Spleen (tissue), 11 donors: ENCODE data around the gene ARGFX. TPM values are rescaled to one million over a fixed set of nuclear protein-coding genes. Genes with fewer than 3 reads are reported as not detected.
A peak's percentile ranks its signal among the peaks of the same experiment; 100 is the strongest.

Source experiments
- DNase-seq: peaks from one replicate; pipeline ENCODE4 v3.0.0-alpha.2; 2020
- H3K27ac ChIP-seq, 8 donors: fragments of 200-600 bp; sonication (generic) in 7 of 8; 1 replicate in 4 of 8; 2 replicates in 4 of 8; pipeline versions ENCODE4 v1.5.0 to v1.8.0; 2016 to 2021; ENCODE audit warnings: inconsistent platforms in 4 of 8, mild to moderate bottlenecking in 4 of 8, moderate library complexity in 1 of 8
- H3K27me3 ChIP-seq, 7 donors: fragments of 200-600 bp; sonication (generic) in 6 of 7; replicated peaks in 1 of 7; 1 replicate in 4 of 7; 2 replicates in 3 of 7; pipeline versions ENCODE4 v1.5.0 to v1.8.0; 2016 to 2021; ENCODE audit warnings: inconsistent platforms in 3 of 7, mild to moderate bottlenecking in 1 of 7
- H3K36me3 ChIP-seq, 6 donors: fragments of 200-600 bp; sonication (generic) in 5 of 6; 1 replicate in 4 of 6; 2 replicates in 2 of 6; pipeline versions ENCODE4 v1.5.0 to v1.8.0; 2016 to 2021; ENCODE audit warnings: inconsistent platforms in 2 of 6
- H3K4me1 ChIP-seq, 6 donors: fragments of 200-600 bp; sonication (generic) in 5 of 6; 1 replicate in 3 of 6; 2 replicates in 3 of 6; pipeline versions ENCODE4 v1.5.0 to v1.8.0; 2016 to 2021; ENCODE audit warnings: inconsistent platforms in 3 of 6
- H3K4me3 ChIP-seq, 8 donors: fragments of 200-600 bp; sonication (generic) in 7 of 8; 1 replicate in 4 of 8; 2 replicates in 4 of 8; pipeline versions ENCODE4 v1.5.0 to v1.8.0; 2016 to 2021; ENCODE audit warnings: inconsistent platforms in 4 of 8, mild to moderate bottlenecking in 4 of 8, moderate library complexity in 2 of 8
- H3K9me3 ChIP-seq, 8 donors: fragments of 200-600 bp; sonication (generic) in 7 of 8; 1 replicate in 4 of 8; 2 replicates in 4 of 8; pipeline versions ENCODE4 v1.5.0 to v1.8.0; 2016 to 2021; ENCODE audit warnings: inconsistent platforms in 4 of 8
- CTCF ChIP-seq, 11 experiments: fragments of 200-600 bp in 7 of 11; fragments of 450-650 bp in 4 of 11; sonication (generic) in 4 of 11; IDR thresholded peaks in 8 of 11; conservative IDR thresholded peaks in 3 of 11; 1 replicate in 7 of 11; 2 replicates in 4 of 11; pipeline versions ENCODE4 v1.4.0 to v1.8.0; 2016 to 2021; ENCODE audit warnings: antibody characterized with exemption in 11 of 11, inconsistent platforms in 4 of 11, mild to moderate bottlenecking in 1 of 11
- POLR2A ChIP-seq, 3 donors: fragments of 450-650 bp; IDR thresholded peaks; one replicate each; pipeline ENCODE4 v1.5.1; 2017; ENCODE audit warnings: antibody characterized with exemption in 3 of 3, mild to moderate bottlenecking in 1 of 3
- POLR2AphosphoS5 ChIP-seq, 3 donors: sonication (generic); formaldehyde crosslinking; IDR thresholded peaks; one replicate each; pipeline ENCODE4 v1.5.1; 2017; ENCODE audit warnings: antibody characterized with exemption in 3 of 3
- WGBS, 5 donors: extraction: QIAGEN DNeasy Blood & Tissue Kit in 3 of 5; methylation state at CpG; one replicate each; pipeline versions ENCODE4 v1.1.5 to v1.1.7; 2013 to 2018; 5-methylcytosine and 5-hydroxymethylcytosine counted together
- intact Hi-C: fragments of 100-400 bp; cut with DNase I; formaldehyde crosslinking; loops from one replicate; pipeline ENCODE4 v1.15.0; 2023; ENCODE audit warnings: low total_unique reads
- polyA plus RNA-seq, 3 donors: library from polyadenylated mRNA; stranded (reverse); fragments of 200-250 nt; gene quantifications; one replicate each; pipeline ENCODE4 v1.2.1, GENCODE V29; 2013
- total RNA-seq, 7 donors: library from RNA; depleted of rRNA in 3 of 7; stranded (reverse); fragments of >200 nt in 3 of 7; fragmentation: NEBNext Ultra II Directional in 4 of 7; extraction: Animal tissue kit (Norgen Biotek cat#: 25700) in 4 of 7; gene quantifications; one replicate each; pipeline versions ENCODE4 v1.1.0 to v1.2.1, GENCODE V29; 2016 to 2021
- donor health status: healthy with polysubstance abuse.
- donor health status: DM: no; HTN: no; CAD: no; lungs with moderate emphysema.
- donor health status: DM: no; HTN: no; CAD: no.
- donor health status: Bipolar disorder and iron deficiency.
- donor health status: healthy.
- donor health status: DM: no; HTN: no; CAD: no.
- donor health status: DM: yes; HTN: yes; CAD: no.

The ARGFX gene
- total and polyA plus RNA-seq, 10 donors, result not detected

- no peaks in the 10 kb centered on the region for H3K27me3 ChIP-seq
- 48 to 74% (median 67%) methylated on average over 4 of the region's 4 CpGs for WGBS, 5 donors
- TF ChIP-seq POLR2AphosphoS5 (IDR thresholded peaks at IDR 0.05), result no peak
- TF ChIP-seq POLR2A (IDR thresholded peaks at IDR 0.05), result no peak
- TF ChIP-seq CTCF (IDR thresholded peaks at IDR 0.05 in 8 of 11, conservative IDR thresholded peaks at IDR 0.05 in 3 of 11), result no peak
- DNase-seq, result no peak
- intact Hi-C loops, result no loop called here
- peak overlapping the region in 2 of 8 donors; percentile 25 to 36 for H3K27ac ChIP-seq
- no peaks in the 10 kb centered on the region for H3K9me3 ChIP-seq
- no peaks in the 10 kb centered on the region for H3K36me3 ChIP-seq
- peaks cover 0 to 13% (median 0%) of the 10 kb centered on the region in 6 donors for H3K4me1 ChIP-seq
- H3K4me3 ChIP-seq, result peak overlapping the region in 3 of 8 donors; percentile 3 to 44 (median 14)
These were observed 15.4 kb upstream of the ARGFX start for GRCh38 chr3:121552379-121552778.

GRCh38 chr3:121552797-121553196, 15.0 kb upstream of the ARGFX start:
- Histone ChIP-seq H3K4me3 (no peak overlapping the region), H3K27ac (no peak overlapping the region), H3K4me1 (peaks cover 0 to 13% (median 0%) of the 10 kb centered on the region in 6 donors), H3K27me3 (peaks cover 0 to 3% (median 0%) of the 10 kb centered on the region in 7 donors), H3K9me3 (no peaks in the 10 kb centered on the region), H3K36me3 (no peaks in the 10 kb centered on the region)
- 87 to 95% (median 90%) methylated on average over 3 of the region's 3 CpGs for WGBS, 5 donors
- TF ChIP-seq CTCF (IDR thresholded peaks at IDR 0.05 in 8 of 11, conservative IDR thresholded peaks at IDR 0.05 in 3 of 11) (no peak), POLR2A (IDR thresholded peaks at IDR 0.05) (no peak), POLR2AphosphoS5 (IDR thresholded peaks at IDR 0.05) (no peak)
- DNase-seq, result no peak
- intact Hi-C loops, result no loop called here

GRCh38 chr3:121557426-121557934, 10.3 kb upstream of the ARGFX start:
- no peaks in the 10 kb centered on the region for H3K9me3 ChIP-seq
- WGBS, 5 donors, result 85 to 98% (median 96%) methylated on average over 5 of the region's 5 CpGs
- H3K36me3 ChIP-seq, result no peaks in the 10 kb centered on the region
- TF ChIP-seq CTCF (IDR thresholded peaks at IDR 0.05 in 8 of 11, conservative IDR thresholded peaks at IDR 0.05 in 3 of 11) (no peak), POLR2A (IDR thresholded peaks at IDR 0.05) (no peak)
- H3K27ac ChIP-seq, result no peak overlapping the region
- H3K4me3 ChIP-seq, result no peak overlapping the region
- no peak for DNase-seq
- no peaks in the 10 kb centered on the region for H3K4me1 ChIP-seq
- intact Hi-C loops, result no loop called here
- peaks cover 0 to 8% (median 0%) of the 10 kb centered on the region in 7 donors for H3K27me3 ChIP-seq

GRCh38 chr3:121562148-121562547, 5.6 kb upstream of the ARGFX start:
- no peaks in the 10 kb centered on the region for H3K9me3 ChIP-seq
- no peak overlapping the region for H3K27ac ChIP-seq
- intact Hi-C loops, result no loop called here
- H3K36me3 ChIP-seq, result no peaks in the 10 kb centered on the region
- no peaks in the 10 kb centered on the region for H3K4me1 ChIP-seq
- no peak overlapping the region for H3K4me3 ChIP-seq
- peaks cover 0 to 8% (median 0%) of the 10 kb centered on the region in 7 donors for H3K27me3 ChIP-seq
- no peak for TF ChIP-seq CTCF (IDR thresholded peaks at IDR 0.05 in 8 of 11, conservative IDR thresholded peaks at IDR 0.05 in 3 of 11)
- TF ChIP-seq POLR2AphosphoS5 (IDR thresholded peaks at IDR 0.05), result no peak
- TF ChIP-seq POLR2A (IDR thresholded peaks at IDR 0.05), result no peak
- no peak for DNase-seq
